Activated T-cell treated with anti-CD3 and anti-CD28 coated beads, Interleukin-2, amount 50 U/mL, for 4 hours (primary cell): ENCODE data around the gene CDH4. TPM values are rescaled to one million over a fixed set of nuclear protein-coding genes. Genes with fewer than 3 reads are reported as not detected.

Source experiments
- ATAC-seq, 2 donors: fragments of 200-7000 bp; cut with Tn5 transposase; one replicate each; pipeline ENCODE4 v1.10.0; 2021
- DNase-seq: peaks from one replicate; pipeline ENCODE4 v3.0.0-alpha.2; 2020
- H3K27me3 Mint-ChIP-seq: one replicate; pipeline ENCODE4 v1.8.0; 2021; ENCODE audit warnings: low read depth, mixed read lengths
- H3K36me3 Mint-ChIP-seq: one replicate; pipeline ENCODE4 v1.8.0; 2022; ENCODE audit warnings: mixed read lengths; ENCODE audit not compliant: insufficient read depth
- H3K4me1 Mint-ChIP-seq: one replicate; pipeline ENCODE4 v1.8.0; 2021; ENCODE audit warnings: low read depth, mixed read lengths
- H3K4me3 Mint-ChIP-seq: one replicate; pipeline ENCODE4 v1.8.0; 2021; ENCODE audit warnings: mild to moderate bottlenecking, moderate library complexity, mixed read lengths
- H3K9me3 Mint-ChIP-seq: one replicate; pipeline ENCODE4 v1.8.0; 2021; ENCODE audit warnings: mixed read lengths
- total RNA-seq, 3 donors: library from RNA; stranded (reverse); gene quantifications; one replicate each; pipeline ENCODE4 v1.2.1, GENCODE V29; 2021

CDH4 gene
- total RNA-seq, 3 donors from 2014 or later = 0.10 TPM; not detected in 2

DNA sequence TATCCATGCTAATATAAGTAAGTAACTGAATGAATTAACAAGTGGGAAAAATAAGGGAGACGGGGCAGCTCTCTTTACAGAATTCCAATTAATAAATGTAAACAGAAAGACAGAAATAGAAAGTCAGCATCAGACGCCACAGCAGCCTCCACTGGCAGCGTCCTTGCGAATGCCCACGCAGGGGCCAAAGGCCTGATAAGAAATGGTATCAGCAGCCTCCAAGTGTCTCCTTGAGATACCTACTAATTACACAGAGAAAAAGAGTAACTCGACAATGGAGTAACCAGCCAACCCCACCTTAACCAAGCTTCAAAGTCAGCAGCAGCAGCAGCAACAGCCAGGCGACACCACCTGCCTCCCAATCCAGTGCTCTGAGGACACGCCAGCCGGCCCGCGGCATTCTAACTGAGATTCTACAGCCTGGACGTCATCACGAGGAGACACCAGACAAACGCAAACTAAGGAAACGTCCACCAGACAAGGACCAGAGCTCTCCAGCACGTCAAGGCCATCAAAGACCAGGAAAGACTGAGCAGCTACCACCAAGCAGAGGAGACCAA lies 734.8 kb downstream of the CDH4 start:
- Mint-ChIP-seq H3K4me1 (peaks cover 23% of the 10 kb centered on the region), H3K9me3 (peaks cover 12% of the 10 kb centered on the region), H3K4me3 (no peak overlapping the region), H3K36me3 (peaks cover 61% of the 10 kb centered on the region), H3K27me3 (no peaks in the 10 kb centered on the region)
- ATAC-seq (no peak), DNase-seq (no peak)

GRCh38 chr20:61988665-61989064 lies 736.6 kb downstream of the CDH4 start:
- Mint-ChIP-seq H3K4me1 (peaks cover 18% of the 10 kb centered on the region), H3K4me3 (no peak overlapping the region), H3K36me3 (peaks cover 74% of the 10 kb centered on the region), H3K9me3 (peaks cover 21% of the 10 kb centered on the region), H3K27me3 (no peaks in the 10 kb centered on the region)
- DNase-seq (no peak), ATAC-seq (no peak)

GRCh38 chr20:61989741-61990140 lies 737.7 kb downstream of the CDH4 start:
- H3K27me3 Mint-ChIP-seq = no peaks in the 10 kb centered on the region
- peaks cover 21% of the 10 kb centered on the region for H3K9me3 Mint-ChIP-seq
- no peak overlapping the region for H3K4me3 Mint-ChIP-seq
- DNase-seq (no peak), ATAC-seq (no peak)
- H3K36me3 Mint-ChIP-seq = peaks cover 78% of the 10 kb centered on the region
- peaks cover 12% of the 10 kb centered on the region for H3K4me1 Mint-ChIP-seq
